AG04450 (cell line): ENCODE data around the gene C22orf23. TPM values are rescaled to one million over a fixed set of nuclear protein-coding genes. Genes with fewer than 3 reads are reported as not detected.
A peak's percentile ranks its signal among the peaks of the same experiment; 100 is the strongest.

Experiments
- CTCF ChIA-PET: fragments of 300-600, 350-600 bp; formaldehyde crosslinking; extraction: SDS; loops from one replicate; lab custom pipeline; 2022; ENCODE audit warnings: antibody characterized with exemption, inconsistent platforms; lab: Charles Lee
- POLR2A ChIA-PET: fragments of 350-600 bp; formaldehyde crosslinking; extraction: SDS; loops from one replicate; lab custom pipeline; 2021; ENCODE audit warnings: antibody characterized with exemption, inconsistent platforms; lab: Yijun Ruan, JAX
- DNase-seq: peaks from one replicate; pipeline ENCODE4 v3.0.0-alpha.2; 2011; ENCODE audit warnings: low read depth, low spot score
- H3K27ac ChIP-seq: one replicate; pipeline ENCODE4 v1.5.1; 2012; ENCODE audit warnings: low read depth, low read length, control low read depth
- H3K27me3 ChIP-seq: one replicate; pipeline ENCODE4 v1.6.0; 2012; ENCODE audit warnings: low read length; ENCODE audit not compliant: control insufficient read depth, insufficient read depth
- H3K4me3 ChIP-seq: 2 replicates; pipeline ENCODE4 v1.5.1; 2011; ENCODE audit warnings: mild to moderate bottlenecking, low read depth, low read length, control low read depth
- H3K9me3 ChIP-seq: 2 replicates; pipeline ENCODE4 v1.5.1; 2012; ENCODE audit warnings: low read length; ENCODE audit not compliant: control insufficient read depth, insufficient read depth
- CTCF ChIP-seq: IDR thresholded peaks from 2 replicates; pipeline ENCODE4 v1.5.1; 2011; ENCODE audit warnings: low read depth, low read length, control low read depth, inconsistent platforms
- polyA plus RNA-seq: library from polyadenylated mRNA; depleted of rRNA; stranded (reverse); fragments of >200 nt; gene quantifications from 2 replicates; pipeline ENCODE4 v1.2.3, GENCODE V29; 2011

Gene C22orf23
- polyA plus RNA-seq, 1 experiment = 0.55 TPM

DNA sequence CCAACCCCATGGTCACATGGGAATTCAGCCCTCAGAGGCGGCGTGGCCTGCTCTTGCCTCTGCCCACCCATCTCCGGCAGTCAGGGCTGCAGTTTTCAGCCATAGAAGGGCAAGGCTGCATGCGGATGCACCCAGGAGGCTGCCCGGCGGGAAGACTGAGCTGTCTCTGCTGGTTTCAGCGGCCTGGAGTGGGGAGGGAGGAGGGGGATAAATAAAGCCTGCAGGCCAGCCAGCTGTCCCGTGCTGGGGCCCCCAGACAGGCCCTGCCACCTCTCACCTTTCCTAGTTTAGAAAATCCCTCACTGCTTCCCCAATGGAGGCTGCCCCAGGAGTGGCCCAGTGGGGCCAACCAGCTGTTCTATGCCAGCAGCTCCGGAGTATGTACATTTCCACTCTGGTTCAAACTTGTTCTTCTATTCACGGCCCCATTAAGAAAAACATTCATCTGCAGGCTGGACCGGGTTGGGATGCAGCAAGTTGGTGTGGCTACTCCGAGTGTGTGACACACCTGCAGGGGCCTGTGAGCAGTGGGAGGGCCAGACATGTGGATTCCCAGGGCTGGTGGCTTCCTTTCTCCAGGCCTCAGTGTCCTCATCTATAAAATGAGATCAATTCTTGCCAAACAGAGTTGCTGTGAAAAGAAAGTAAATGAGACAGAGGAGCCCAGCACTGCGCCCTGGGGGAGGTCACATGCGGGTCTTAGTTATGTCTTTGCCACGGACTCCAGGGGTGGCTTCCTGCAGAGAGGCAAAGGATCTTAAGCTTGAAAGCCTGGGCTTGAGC lies 42.3 kb downstream of the C22orf23 start:
- H3K4me3 ChIP-seq = no peak overlapping the region
- ChIA-PET CTCF (interaction anchor here (1.1 to 2.2 kb wide), 3 partner anchors 23 to 48 kb away, joined by 3 to 8 read pairs (median 4); no protein-coding TSS in a partner anchor), POLR2A (interaction anchor here (0.7 kb wide), 1 partner anchor 24 kb away, joined by 3 read pairs; no protein-coding TSS in a partner anchor)
- no peak for TF ChIP-seq CTCF
- no peaks in the 10 kb centered on the region for H3K9me3 ChIP-seq
- H3K27me3 ChIP-seq = no peaks in the 10 kb centered on the region
- no peak overlapping the region for H3K27ac ChIP-seq
- DNase-seq = no peak

DNA sequence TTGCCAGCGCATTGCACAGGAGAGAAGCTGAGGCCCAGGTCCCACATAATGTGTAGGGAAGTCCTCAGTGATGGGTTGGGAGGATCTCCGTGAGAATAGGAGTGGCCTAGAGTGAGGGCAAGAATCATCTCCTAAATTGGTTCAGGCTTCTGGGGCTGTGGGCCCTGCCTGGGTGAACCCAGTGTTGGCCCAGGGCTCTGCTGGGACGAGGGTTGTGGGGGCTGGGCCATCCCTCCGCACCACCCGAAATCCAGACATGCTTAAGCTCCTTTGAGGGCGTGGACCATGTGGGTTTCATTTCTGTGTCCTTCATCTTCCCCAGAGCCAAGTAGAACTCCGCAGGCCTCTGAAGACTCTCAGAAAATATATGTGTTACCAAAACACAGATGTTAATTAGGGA lies 43.6 kb downstream of the C22orf23 start:
- no peaks in the 10 kb centered on the region for H3K27me3 ChIP-seq
- ChIA-PET POLR2A (no interaction called here), CTCF (interaction anchor here (1.8 to 2.2 kb wide), 2 partner anchors 24 to 47 kb away, joined by 4 to 8 read pairs; no protein-coding TSS in a partner anchor)
- no peak for TF ChIP-seq CTCF
- no peak overlapping the region for H3K4me3 ChIP-seq
- H3K27ac ChIP-seq = no peak overlapping the region
- no peaks in the 10 kb centered on the region for H3K9me3 ChIP-seq
- no peak for DNase-seq

DNA sequence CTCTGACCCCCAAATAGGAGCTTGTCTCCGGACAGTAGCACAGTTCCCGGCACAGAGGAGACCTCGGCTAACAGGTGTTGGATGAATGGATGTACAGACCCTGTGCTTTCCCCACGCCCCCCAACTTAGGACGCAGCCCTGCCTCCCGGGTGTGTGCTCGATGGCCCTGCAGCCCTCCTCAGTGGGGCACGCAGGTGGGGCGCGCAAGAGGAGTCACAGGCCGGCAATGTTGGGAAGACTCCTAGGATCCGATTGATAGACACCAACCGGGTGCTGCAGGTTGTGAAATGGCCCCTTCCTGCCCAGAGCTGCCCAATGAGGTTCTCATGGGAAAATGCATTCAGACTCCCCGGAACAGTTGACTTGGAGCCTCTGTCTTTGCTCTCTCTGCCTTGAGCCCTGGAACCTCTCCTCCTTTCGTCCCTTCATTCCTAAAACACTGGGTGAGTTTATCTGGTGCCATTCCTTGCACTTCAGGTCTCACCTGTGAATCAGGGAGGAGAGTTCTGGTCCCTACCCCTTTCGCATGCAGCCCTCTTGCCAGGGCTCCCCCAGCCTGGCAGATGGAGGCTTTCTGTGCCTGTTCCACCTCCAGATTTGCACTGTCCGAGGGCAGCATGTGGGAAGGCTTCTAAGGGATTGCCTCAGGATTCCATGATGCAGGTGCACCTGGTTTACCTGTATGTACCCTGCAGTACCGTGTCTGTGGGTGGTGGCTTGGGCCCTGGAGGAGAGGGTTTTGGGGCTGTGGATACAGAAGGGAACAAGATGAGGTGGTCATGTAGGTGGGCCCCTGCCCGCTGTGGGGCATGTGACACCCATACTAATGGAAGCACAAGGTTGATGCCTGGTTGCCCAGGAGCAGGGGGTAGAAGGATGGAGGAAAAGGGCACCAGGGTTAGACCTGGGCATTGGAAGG lies 46.1 kb downstream of the C22orf23 start:
- H3K4me3 ChIP-seq = peak overlapping the region; percentile 73
- POLR2A ChIA-PET = interaction anchor here (1.5 to 2.8 kb wide), 2 partner anchors 9 to 20 kb away, joined by 8 to 13 read pairs; no protein-coding TSS in a partner anchor
- H3K9me3 ChIP-seq = no peaks in the 10 kb centered on the region
- peak overlapping the region; percentile 57 for H3K27ac ChIP-seq
- DNase-seq = no peak
- H3K27me3 ChIP-seq = no peaks in the 10 kb centered on the region
- TF ChIP-seq CTCF = no peak
- CTCF ChIA-PET = interaction anchor here (0.6 to 1.5 kb wide), 4 partner anchors 20 to 44 kb away, joined by 3 to 5 read pairs (median 4); no protein-coding TSS in a partner anchor

DNA sequence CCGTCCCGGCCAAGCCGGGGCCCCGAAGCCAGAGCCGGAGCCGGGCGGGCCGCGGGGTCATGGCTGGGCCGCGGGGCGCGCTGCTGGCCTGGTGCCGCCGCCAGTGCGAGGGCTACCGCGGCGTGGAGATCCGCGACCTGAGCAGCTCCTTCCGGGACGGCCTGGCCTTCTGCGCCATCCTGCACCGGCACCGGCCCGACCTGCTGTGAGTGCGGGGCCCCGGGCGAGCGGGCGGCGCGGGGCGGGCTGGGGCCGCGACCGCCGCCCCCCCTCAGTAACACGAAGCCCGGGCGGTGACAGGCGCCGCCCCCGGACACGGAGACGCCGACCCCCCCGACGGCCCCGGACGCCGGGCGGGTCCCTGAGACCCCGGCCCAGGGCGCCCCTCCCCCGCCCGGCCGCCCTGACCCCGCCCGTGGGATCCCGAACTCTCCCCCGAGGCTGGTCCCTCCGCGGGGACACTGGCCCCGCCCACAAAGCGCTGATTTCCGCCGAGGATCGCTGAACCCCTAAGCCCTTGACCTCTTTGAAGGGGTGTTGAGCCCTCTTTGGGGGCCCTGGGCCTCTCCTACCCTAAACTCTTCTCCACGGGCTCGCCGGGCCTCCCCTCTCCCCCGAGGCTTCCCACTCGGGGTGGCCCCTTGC lies 46.9 kb downstream of the C22orf23 start:
- no peak for TF ChIP-seq CTCF
- Histone ChIP-seq H3K27ac (peak overlapping the region; percentile 57), H3K4me3 (peak overlapping the region; percentile 73), H3K9me3 (no peaks in the 10 kb centered on the region), H3K27me3 (no peaks in the 10 kb centered on the region)
- no peak for DNase-seq
- CTCF ChIA-PET = interaction anchor here (0.6 to 3.4 kb wide), 4 partner anchors 19 to 28 kb away, joined by 3 to 25 read pairs (median 4); no protein-coding TSS in a partner anchor
- POLR2A ChIA-PET = interaction anchor here (0.6 to 2.8 kb wide), 6 partner anchors 10 to 47 kb away, joined by 3 to 13 read pairs (median 6); partner anchors contain the start of genes C22orf23 and POLR2F
